GM12878 (cell line): ENCODE measurements around the gene FOXO1. TPM values are rescaled to one million over a fixed set of nuclear protein-coding genes. Genes with fewer than 3 reads are reported as not detected.

Source experiments
- BACH1 ChIP-seq: fragments of 450-650 bp; IDR thresholded peaks from 2 replicates; pipeline ENCODE4 v1.6.1; 2017; ENCODE audit warnings: mild to moderate bottlenecking, borderline replicate concordance
- CHD1 ChIP-seq: IDR thresholded peaks from 2 replicates; pipeline ENCODE4 v1.6.1; 2012; ENCODE audit warnings: low read depth, low read length, improper control_type of control experiment
- CUX1 ChIP-seq: IDR thresholded peaks from 2 replicates; pipeline ENCODE4 v1.6.1; 2012; ENCODE audit warnings: improper control_type of control experiment, low read depth, low read length; ENCODE audit not compliant: insufficient replicate concordance
- FOS ChIP-seq: IDR thresholded peaks from 3 replicates; pipeline ENCODE4 v1.6.1; 2011; ENCODE audit warnings: borderline replicate concordance; ENCODE audit not compliant: insufficient read length; ENCODE audit errors: extremely low read depth
- NFYA ChIP-seq: IDR thresholded peaks from 2 replicates; pipeline ENCODE4 v1.6.1; 2011; ENCODE audit warnings: low read depth, mild to moderate bottlenecking, low read length, improper control_type of control experiment, borderline replicate concordance
- polyA plus RNA-seq, 11 experiments: library from polyadenylated mRNA; depleted of rRNA in 4 of 11; unstranded in 6 of 11; stranded (reverse) in 5 of 11; fragments of >200 nt; fragmentation: Nextera tagmentation in 4 of 11; fragmentation: Illumina TruSeq in 1 of 11; extraction: Ambion mirVana in 4 of 11; extraction: Trizol in 1 of 11; gene quantifications; 1 replicate in 1 of 11; 2 replicates in 10 of 11; pipeline versions ENCODE4 v1.2.1 to v1.2.3, GENCODE V29; 2011 to 2016; ENCODE audit warnings: inconsistent platforms in 2 of 11, missing spikeins in 2 of 11, low read depth in 1 of 11
- total RNA-seq, 4 experiments: library from RNA; depleted of rRNA in 3 of 4; stranded (reverse); fragments of >200 nt in 3 of 4; fragmentation: Illumina TruSeq in 1 of 4; extraction: Trizol in 1 of 4; gene quantifications; 2 replicates each; pipeline versions ENCODE4 v1.2.1 to v1.2.3, GENCODE V29; 2013 to 2021
- TF ChIP-seq, protein P1 (sequence below): fragments of 150-350 bp; IDR thresholded peaks from 2 replicates; pipeline ENCODE4 v1.6.1; 2016; ENCODE audit warnings: low read depth, low read length
- TF ChIP-seq, protein P2 (sequence below): IDR thresholded peaks from 2 replicates; pipeline ENCODE4 v1.6.1; 2011; ENCODE audit warnings: borderline replicate concordance, low read depth, mild to moderate bottlenecking, moderate library complexity, mixed read lengths, low read length; ENCODE audit not compliant: insufficient read depth; ENCODE audit errors: extremely low read length
- TF ChIP-seq, protein P3 (sequence below): fragments of 450-650 bp; IDR thresholded peaks from 2 replicates; pipeline ENCODE4 v1.6.1; 2016; ENCODE audit warnings: mild to moderate bottlenecking, moderate library complexity, borderline replicate concordance
- TF ChIP-seq, protein P4 (sequence below): IDR thresholded peaks from 2 replicates; pipeline ENCODE4 v1.6.1; 2011; ENCODE audit warnings: borderline replicate concordance, low read depth, mild to moderate bottlenecking, moderate library complexity, low read length; ENCODE audit not compliant: insufficient read depth, poor library complexity, severe bottlenecking
- TF ChIP-seq, protein P5 (sequence below), 3 experiments: IDR thresholded peaks in 2 of 3; conservative IDR thresholded peaks in 1 of 3; 2 replicates each; pipeline ENCODE4 v1.5.1; 2011; ENCODE audit warnings: low read depth in 3 of 3, low read length in 3 of 3, mild to moderate bottlenecking in 3 of 3, control low read depth in 2 of 3, moderate library complexity in 2 of 3, inconsistent platforms in 1 of 3, mixed read lengths in 1 of 3; ENCODE audit not compliant: control insufficient read depth in 2 of 3, insufficient read depth in 1 of 3; ENCODE audit errors: extremely low read depth in 1 of 3

Gene FOXO1
- total and polyA plus RNA-seq, 10 of the 15 experiments (the other 5 are each of a cell fraction or from before 2014, with no cell fraction given) = 0.58 to 8.3 (median 0.88) TPM

- TF ChIP-seq, protein P1, sequence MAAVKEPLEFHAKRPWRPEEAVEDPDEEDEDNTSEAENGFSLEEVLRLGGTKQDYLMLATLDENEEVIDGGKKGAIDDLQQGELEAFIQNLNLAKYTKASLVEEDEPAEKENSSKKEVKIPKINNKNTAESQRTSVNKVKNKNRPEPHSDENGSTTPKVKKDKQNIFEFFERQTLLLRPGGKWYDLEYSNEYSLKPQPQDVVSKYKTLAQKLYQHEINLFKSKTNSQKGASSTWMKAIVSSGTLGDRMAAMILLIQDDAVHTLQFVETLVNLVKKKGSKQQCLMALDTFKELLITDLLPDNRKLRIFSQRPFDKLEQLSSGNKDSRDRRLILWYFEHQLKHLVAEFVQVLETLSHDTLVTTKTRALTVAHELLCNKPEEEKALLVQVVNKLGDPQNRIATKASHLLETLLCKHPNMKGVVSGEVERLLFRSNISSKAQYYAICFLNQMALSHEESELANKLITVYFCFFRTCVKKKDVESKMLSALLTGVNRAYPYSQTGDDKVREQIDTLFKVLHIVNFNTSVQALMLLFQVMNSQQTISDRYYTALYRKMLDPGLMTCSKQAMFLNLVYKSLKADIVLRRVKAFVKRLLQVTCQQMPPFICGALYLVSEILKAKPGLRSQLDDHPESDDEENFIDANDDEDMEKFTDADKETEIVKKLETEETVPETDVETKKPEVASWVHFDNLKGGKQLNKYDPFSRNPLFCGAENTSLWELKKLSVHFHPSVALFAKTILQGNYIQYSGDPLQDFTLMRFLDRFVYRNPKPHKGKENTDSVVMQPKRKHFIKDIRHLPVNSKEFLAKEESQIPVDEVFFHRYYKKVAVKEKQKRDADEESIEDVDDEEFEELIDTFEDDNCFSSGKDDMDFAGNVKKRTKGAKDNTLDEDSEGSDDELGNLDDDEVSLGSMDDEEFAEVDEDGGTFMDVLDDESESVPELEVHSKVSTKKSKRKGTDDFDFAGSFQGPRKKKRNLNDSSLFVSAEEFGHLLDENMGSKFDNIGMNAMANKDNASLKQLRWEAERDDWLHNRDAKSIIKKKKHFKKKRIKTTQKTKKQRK = no peak
- TF ChIP-seq, protein P2, sequence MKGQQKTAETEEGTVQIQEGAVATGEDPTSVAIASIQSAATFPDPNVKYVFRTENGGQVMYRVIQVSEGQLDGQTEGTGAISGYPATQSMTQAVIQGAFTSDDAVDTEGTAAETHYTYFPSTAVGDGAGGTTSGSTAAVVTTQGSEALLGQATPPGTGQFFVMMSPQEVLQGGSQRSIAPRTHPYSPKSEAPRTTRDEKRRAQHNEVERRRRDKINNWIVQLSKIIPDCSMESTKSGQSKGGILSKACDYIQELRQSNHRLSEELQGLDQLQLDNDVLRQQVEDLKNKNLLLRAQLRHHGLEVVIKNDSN = no peak
- TF ChIP-seq, protein P3, sequence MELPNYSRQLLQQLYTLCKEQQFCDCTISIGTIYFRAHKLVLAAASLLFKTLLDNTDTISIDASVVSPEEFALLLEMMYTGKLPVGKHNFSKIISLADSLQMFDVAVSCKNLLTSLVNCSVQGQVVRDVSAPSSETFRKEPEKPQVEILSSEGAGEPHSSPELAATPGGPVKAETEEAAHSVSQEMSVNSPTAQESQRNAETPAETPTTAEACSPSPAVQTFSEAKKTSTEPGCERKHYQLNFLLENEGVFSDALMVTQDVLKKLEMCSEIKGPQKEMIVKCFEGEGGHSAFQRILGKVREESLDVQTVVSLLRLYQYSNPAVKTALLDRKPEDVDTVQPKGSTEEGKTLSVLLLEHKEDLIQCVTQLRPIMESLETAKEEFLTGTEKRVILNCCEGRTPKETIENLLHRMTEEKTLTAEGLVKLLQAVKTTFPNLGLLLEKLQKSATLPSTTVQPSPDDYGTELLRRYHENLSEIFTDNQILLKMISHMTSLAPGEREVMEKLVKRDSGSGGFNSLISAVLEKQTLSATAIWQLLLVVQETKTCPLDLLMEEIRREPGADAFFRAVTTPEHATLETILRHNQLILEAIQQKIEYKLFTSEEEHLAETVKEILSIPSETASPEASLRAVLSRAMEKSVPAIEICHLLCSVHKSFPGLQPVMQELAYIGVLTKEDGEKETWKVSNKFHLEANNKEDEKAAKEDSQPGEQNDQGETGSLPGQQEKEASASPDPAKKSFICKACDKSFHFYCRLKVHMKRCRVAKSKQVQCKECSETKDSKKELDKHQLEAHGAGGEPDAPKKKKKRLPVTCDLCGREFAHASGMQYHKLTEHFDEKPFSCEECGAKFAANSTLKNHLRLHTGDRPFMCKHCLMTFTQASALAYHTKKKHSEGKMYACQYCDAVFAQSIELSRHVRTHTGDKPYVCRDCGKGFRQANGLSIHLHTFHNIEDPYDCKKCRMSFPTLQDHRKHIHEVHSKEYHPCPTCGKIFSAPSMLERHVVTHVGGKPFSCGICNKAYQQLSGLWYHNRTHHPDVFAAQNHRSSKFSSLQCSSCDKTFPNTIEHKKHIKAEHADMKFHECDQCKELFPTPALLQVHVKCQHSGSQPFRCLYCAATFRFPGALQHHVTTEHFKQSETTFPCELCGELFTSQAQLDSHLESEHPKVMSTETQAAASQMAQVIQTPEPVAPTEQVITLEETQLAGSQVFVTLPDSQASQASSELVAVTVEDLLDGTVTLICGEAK = no peak
- TF ChIP-seq, protein P4, sequence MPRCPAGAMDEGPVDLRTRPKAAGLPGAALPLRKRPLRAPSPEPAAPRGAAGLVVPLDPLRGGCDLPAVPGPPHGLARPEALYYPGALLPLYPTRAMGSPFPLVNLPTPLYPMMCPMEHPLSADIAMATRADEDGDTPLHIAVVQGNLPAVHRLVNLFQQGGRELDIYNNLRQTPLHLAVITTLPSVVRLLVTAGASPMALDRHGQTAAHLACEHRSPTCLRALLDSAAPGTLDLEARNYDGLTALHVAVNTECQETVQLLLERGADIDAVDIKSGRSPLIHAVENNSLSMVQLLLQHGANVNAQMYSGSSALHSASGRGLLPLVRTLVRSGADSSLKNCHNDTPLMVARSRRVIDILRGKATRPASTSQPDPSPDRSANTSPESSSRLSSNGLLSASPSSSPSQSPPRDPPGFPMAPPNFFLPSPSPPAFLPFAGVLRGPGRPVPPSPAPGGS = no peak
- no peak for TF ChIP-seq CHD1
- TF ChIP-seq, protein P5, sequence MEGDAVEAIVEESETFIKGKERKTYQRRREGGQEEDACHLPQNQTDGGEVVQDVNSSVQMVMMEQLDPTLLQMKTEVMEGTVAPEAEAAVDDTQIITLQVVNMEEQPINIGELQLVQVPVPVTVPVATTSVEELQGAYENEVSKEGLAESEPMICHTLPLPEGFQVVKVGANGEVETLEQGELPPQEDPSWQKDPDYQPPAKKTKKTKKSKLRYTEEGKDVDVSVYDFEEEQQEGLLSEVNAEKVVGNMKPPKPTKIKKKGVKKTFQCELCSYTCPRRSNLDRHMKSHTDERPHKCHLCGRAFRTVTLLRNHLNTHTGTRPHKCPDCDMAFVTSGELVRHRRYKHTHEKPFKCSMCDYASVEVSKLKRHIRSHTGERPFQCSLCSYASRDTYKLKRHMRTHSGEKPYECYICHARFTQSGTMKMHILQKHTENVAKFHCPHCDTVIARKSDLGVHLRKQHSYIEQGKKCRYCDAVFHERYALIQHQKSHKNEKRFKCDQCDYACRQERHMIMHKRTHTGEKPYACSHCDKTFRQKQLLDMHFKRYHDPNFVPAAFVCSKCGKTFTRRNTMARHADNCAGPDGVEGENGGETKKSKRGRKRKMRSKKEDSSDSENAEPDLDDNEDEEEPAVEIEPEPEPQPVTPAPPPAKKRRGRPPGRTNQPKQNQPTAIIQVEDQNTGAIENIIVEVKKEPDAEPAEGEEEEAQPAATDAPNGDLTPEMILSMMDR (IDR thresholded peaks at IDR 0.05 in 2 of 3, conservative IDR thresholded peaks at IDR 0.05 in 1 of 3; ENCODE audit: control insufficient read depth in 2 of 3, extremely low read depth in 1 of 3, insufficient read depth in 1 of 3, low read depth in 3 of 3, low read length in 3 of 3) = no peak
- TF ChIP-seq BACH1 = no peak
- TF ChIP-seq NFYA = no peak
- TF ChIP-seq CUX1 = no peak
- no peak for TF ChIP-seq FOS
Observed at GRCh38 chr13:40559915-40560314, 106.5 kb downstream of the FOXO1 start (continued).
